K562 (cell line): ENCODE results near the gene SGPP1. TPM values are rescaled to one million over a fixed set of nuclear protein-coding genes. Genes with fewer than 3 reads are reported as not detected.
A peak's percentile ranks its signal among the peaks of the same experiment; 100 is the strongest.

Source experiments
- ATF6 ChIP-seq: sonication (generic); formaldehyde crosslinking; IDR thresholded peaks from 2 replicates; pipeline ENCODE4 v1.4.0; 2020; ENCODE audit warnings: mild to moderate bottlenecking, missing genetic modification reagents
- CEBPG ChIP-seq, 3 experiments: fragments of 200-800 bp in 1 of 3; sonication (Bioruptor generic) in 1 of 3; sonication (generic) in 1 of 3; formaldehyde crosslinking in 1 of 3; IDR thresholded peaks in 2 of 3; conservative IDR thresholded peaks in 1 of 3; 2 replicates each; pipeline versions ENCODE4 v1.6.1 to v1.8.0; 2016 to 2022; ENCODE audit warnings: missing compliant biosample characterization in 2 of 3, missing genetic modification characterization in 2 of 3, mild to moderate bottlenecking in 1 of 3, missing genetic modification reagents in 1 of 3
- CREB1 ChIP-seq, 2 experiments: sonication (generic) in 1 of 2; formaldehyde crosslinking in 1 of 2; IDR thresholded peaks; 2 replicates each; pipeline versions ENCODE4 v1.6.1 to v1.8.0; 2012 to 2022; ENCODE audit warnings: inconsistent platforms in 1 of 2, mild to moderate bottlenecking in 1 of 2, missing genetic modification reagents in 1 of 2, moderate library complexity in 1 of 2
- CTBP1 ChIP-seq: fragments of 450-650 bp; IDR thresholded peaks from 2 replicates; pipeline ENCODE4 v1.6.1; 2016; ENCODE audit warnings: borderline replicate concordance
- CXXC5 ChIP-seq: fragments of 250-450 bp; sonication (Bioruptor Pico); IDR thresholded peaks from 2 replicates; pipeline ENCODE4 v1.8.0; 2022; ENCODE audit warnings: inconsistent platforms, mild to moderate bottlenecking, moderate library complexity
- HCFC1 ChIP-seq: IDR thresholded peaks from 2 replicates; pipeline ENCODE4 v1.6.1; 2012; ENCODE audit warnings: low read depth, low read length, improper control_type of control experiment
- POLR2AphosphoS5 ChIP-seq: IDR thresholded peaks from 2 replicates; pipeline ENCODE4 v1.6.1; 2011; ENCODE audit warnings: mild to moderate bottlenecking, low read depth, low read length, moderate library complexity; ENCODE audit not compliant: control insufficient read depth, insufficient read depth
- SUPT5H ChIP-seq: fragments of 450-650 bp; IDR thresholded peaks from 2 replicates; pipeline ENCODE4 v1.6.1; 2016
- TAF1 ChIP-seq: IDR thresholded peaks from 2 replicates; pipeline ENCODE4 v1.6.1; 2011; ENCODE audit warnings: mild to moderate bottlenecking, low read length, moderate library complexity; ENCODE audit not compliant: insufficient read depth, control insufficient read depth, severe bottlenecking; ENCODE audit errors: extremely low read depth
- ZKSCAN1 ChIP-seq: fragments of 150-350 bp; IDR thresholded peaks from 2 replicates; pipeline ENCODE4 v1.6.1; 2016; ENCODE audit warnings: low read depth, low read length
- ZNF24 ChIP-seq: fragments of 450-650 bp; IDR thresholded peaks from 2 replicates; pipeline ENCODE4 v1.6.1; 2016
- ZNF592 ChIP-seq: fragments of 450-650 bp; IDR thresholded peaks from 2 replicates; pipeline ENCODE4 v1.6.1; 2017; ENCODE audit warnings: antibody characterized with exemption, mild to moderate bottlenecking
- ZNF668 ChIP-seq: fragments of 250-450 bp; sonication (Bioruptor Pico); IDR thresholded peaks from 2 replicates; pipeline ENCODE4 v1.8.0; 2022; ENCODE audit warnings: mild to moderate bottlenecking, inconsistent platforms
- polyA plus RNA-seq, 8 experiments: library from polyadenylated mRNA; depleted of rRNA in 4 of 8; stranded (reverse) in 5 of 8; unstranded in 3 of 8; fragments of >200 nt; fragmentation: Nextera tagmentation in 2 of 8; fragmentation: Illumina TruSeq in 1 of 8; extraction: Ambion mirVana in 2 of 8; extraction: Trizol in 1 of 8; gene quantifications; 2 replicates each; pipeline versions ENCODE4 v1.2.1 to v1.2.3, GENCODE V29; 2011 to 2014; ENCODE audit warnings: inconsistent platforms in 1 of 8, missing spikeins in 1 of 8
- total RNA-seq, 7 experiments: library from RNA; depleted of rRNA in 6 of 7; stranded (reverse); fragments of >200 nt in 6 of 7; fragmentation: Illumina TruSeq in 2 of 7; extraction: Trizol in 2 of 7; gene quantifications; 2 replicates each; pipeline versions ENCODE4 v1.2.1 to v1.2.3, GENCODE V29; 2011 to 2021; ENCODE audit warnings: low replicate concordance in 1 of 7
- TF ChIP-seq, protein P1 (sequence below): sonication (generic); formaldehyde crosslinking; IDR thresholded peaks from 2 replicates; pipeline ENCODE4 v1.8.1; 2023; ENCODE audit warnings: missing genetic modification reagents, mild to moderate bottlenecking, borderline replicate concordance

The SGPP1 gene
- total and polyA plus RNA-seq, 9 of the 15 experiments (the other 6 are each of a cell fraction or from before 2014, with no cell fraction given), result 2.2 to 7.3 (median 5.6) TPM

- TF ChIP-seq ATF6 (CRISPR knock-in tag), result 0 out of 2 replicates have a peak, but pooled peaks have one; percentile 59
- peak; percentile 88 for TF ChIP-seq CXXC5 (CRISPR knock-in tag)
- TF ChIP-seq POLR2AphosphoS5, result peak; percentile 85
- TF ChIP-seq ZKSCAN1, result 0 out of 2 replicates have a peak, but pooled peaks have one; percentile 31
- TF ChIP-seq CTBP1, result peak; percentile 45; the same call in 1 of the 2 replicates
- peak; percentile 47; the same call in 1 of the 2 replicates for TF ChIP-seq ZNF592
- peak; percentile 93 for TF ChIP-seq ZNF24
- TF ChIP-seq, protein P1, sequence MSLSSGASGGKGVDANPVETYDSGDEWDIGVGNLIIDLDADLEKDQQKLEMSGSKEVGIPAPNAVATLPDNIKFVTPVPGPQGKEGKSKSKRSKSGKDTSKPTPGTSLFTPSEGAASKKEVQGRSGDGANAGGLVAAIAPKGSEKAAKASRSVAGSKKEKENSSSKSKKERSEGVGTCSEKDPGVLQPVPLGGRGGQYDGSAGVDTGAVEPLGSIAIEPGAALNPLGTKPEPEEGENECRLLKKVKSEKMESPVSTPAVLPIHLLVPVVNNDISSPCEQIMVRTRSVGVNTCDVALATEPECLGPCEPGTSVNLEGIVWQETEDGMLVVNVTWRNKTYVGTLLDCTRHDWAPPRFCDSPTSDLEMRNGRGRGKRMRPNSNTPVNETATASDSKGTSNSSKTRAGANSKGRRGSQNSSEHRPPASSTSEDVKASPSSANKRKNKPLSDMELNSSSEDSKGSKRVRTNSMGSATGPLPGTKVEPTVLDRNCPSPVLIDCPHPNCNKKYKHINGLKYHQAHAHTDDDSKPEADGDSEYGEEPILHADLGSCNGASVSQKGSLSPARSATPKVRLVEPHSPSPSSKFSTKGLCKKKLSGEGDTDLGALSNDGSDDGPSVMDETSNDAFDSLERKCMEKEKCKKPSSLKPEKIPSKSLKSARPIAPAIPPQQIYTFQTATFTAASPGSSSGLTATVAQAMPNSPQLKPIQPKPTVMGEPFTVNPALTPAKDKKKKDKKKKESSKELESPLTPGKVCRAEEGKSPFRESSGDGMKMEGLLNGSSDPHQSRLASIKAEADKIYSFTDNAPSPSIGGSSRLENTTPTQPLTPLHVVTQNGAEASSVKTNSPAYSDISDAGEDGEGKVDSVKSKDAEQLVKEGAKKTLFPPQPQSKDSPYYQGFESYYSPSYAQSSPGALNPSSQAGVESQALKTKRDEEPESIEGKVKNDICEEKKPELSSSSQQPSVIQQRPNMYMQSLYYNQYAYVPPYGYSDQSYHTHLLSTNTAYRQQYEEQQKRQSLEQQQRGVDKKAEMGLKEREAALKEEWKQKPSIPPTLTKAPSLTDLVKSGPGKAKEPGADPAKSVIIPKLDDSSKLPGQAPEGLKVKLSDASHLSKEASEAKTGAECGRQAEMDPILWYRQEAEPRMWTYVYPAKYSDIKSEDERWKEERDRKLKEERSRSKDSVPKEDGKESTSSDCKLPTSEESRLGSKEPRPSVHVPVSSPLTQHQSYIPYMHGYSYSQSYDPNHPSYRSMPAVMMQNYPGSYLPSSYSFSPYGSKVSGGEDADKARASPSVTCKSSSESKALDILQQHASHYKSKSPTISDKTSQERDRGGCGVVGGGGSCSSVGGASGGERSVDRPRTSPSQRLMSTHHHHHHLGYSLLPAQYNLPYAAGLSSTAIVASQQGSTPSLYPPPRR, result no peak
- TF ChIP-seq CEBPG (CRISPR knock-in tag; IDR thresholded peaks at IDR 0.05), result 0 out of 2 replicates have a peak, but pooled peaks have one; percentile 8
- peak in 1 of 2 experiments; percentile 50; a peak in 1 of 4 replicates for TF ChIP-seq CEBPG (tag; conservative IDR thresholded peaks at IDR 0.05 in 1 of 2, IDR thresholded peaks at IDR 0.05 in 1 of 2)
- TF ChIP-seq SUPT5H, result peak; percentile 82
- TF ChIP-seq CREB1 (IDR thresholded peaks at IDR 0.05), result peak; percentile 61
- TF ChIP-seq CREB1 (CRISPR knock-in tag; IDR thresholded peaks at IDR 0.05), result peak; percentile 45; the same call in 1 of the 2 replicates
- TF ChIP-seq TAF1, result peak; percentile 92
- 0 out of 2 replicates have a peak, but pooled peaks have one; percentile 7 for TF ChIP-seq HCFC1
- TF ChIP-seq ZNF668 (CRISPR knock-in tag), result no peak
Observed at GRCh38 chr14:63641473-63642228, 86.2 kb downstream of the SGPP1 start, which contains the start of gene WDR89 (continued).
